ENCODE measurements around the gene GPR143. TPM values are rescaled to one million over a fixed set of nuclear protein-coding genes. Genes with fewer than 3 reads are reported as not detected.
A peak's percentile ranks its signal among the peaks of the same experiment; 100 is the strongest.

Gene GPR143
- total RNA-seq, 2 experiments from 2014 or later = not detected

DNA sequence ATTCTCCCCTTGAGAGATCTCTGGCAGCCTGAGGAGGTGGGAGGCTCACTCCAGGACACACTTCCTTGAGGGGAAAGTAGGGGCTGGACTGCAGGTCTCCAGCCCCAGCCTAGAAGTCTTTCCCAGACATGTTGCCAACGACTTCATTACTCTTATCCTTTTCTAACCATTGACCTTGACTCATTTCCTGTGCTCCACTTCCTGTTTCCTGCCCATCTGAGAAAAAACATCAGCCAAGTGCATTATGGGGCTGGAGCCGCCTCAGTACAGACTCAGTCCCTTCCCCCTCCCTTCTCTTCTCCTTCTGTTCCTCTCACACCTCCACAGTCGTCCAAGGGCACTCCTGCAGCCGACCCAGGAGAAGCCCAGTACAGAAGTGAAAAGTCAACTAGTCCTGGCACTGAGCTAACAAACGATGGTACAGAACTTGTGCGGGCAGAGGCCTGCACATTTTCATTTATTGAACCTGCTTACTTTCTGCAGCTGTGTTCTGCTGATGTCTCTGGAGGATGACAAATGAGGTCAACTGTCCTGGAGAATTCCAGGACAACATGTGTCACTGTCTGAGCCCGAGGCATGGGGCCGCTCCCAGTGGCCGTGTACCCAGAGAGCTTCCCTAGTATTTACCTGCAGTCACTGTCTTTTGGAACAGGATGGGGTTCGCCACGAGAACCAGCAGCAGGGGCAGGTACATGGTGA, 20.1 kb downstream of the GPR143 start:
- H3K4me3 Mint-ChIP-seq = no peak overlapping the region
- DNase-seq = no peak
- H3K27me3 Mint-ChIP-seq = peaks cover 3% of the 10 kb centered on the region
- H3K9me3 Mint-ChIP-seq = peaks cover 6% of the 10 kb centered on the region
- peaks cover 17% of the 10 kb centered on the region for H3K4me1 Mint-ChIP-seq
- peak overlapping the region; percentile 72 for H3K27ac Mint-ChIP-seq
- H3K36me3 Mint-ChIP-seq = peaks cover 6% of the 10 kb centered on the region

DNA sequence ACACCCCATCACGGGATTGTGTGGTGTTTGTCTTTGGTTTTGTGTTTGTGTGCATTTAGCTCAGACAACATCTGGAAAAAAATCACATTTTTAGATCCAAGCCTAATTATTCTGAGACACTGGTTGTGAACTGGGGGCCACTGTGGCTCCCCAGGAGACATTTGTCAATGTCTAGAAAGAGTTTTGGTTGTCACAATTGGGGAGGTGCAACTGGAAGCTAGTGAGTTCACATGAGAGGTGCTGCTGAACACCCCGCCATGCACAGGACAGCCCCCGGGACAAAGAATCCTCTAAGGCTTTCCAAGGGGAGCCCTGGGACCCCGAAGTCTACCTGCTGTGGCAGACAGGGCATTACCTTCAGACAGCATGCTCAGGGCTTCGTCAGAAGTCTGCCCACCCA, 26.5 kb downstream of the GPR143 start:
- no peak overlapping the region for H3K27ac Mint-ChIP-seq
- no peaks in the 10 kb centered on the region for H3K27me3 Mint-ChIP-seq
- DNase-seq = no peak
- no peak overlapping the region for H3K4me3 Mint-ChIP-seq
- H3K36me3 Mint-ChIP-seq = no peaks in the 10 kb centered on the region
- no peaks in the 10 kb centered on the region for H3K9me3 Mint-ChIP-seq
- H3K4me1 Mint-ChIP-seq = no peaks in the 10 kb centered on the region

DNA sequence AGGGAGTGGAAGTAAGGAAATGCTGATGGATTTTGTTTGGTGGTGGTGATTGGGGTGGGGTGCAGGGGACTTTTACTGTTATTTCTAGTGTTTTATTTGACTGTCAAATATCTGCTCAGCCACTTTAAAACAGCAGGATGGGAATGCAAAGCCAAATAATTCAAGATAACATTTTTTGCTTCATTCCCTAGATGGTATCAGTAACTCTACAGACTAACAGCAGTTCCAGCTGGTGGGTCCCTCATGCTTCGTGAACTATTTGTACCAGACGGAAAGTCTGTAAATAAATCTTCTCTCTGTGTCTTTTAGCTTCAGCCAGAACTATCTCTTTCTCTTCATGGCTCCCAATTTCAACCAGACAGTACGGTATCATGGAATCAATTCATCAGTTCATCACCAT, 27.5 kb downstream of the GPR143 start:
- Mint-ChIP-seq H3K4me1 (no peaks in the 10 kb centered on the region), H3K9me3 (no peaks in the 10 kb centered on the region), H3K36me3 (no peaks in the 10 kb centered on the region), H3K4me3 (no peak overlapping the region), H3K27ac (no peak overlapping the region), H3K27me3 (no peaks in the 10 kb centered on the region)
- no peak for DNase-seq

DNA sequence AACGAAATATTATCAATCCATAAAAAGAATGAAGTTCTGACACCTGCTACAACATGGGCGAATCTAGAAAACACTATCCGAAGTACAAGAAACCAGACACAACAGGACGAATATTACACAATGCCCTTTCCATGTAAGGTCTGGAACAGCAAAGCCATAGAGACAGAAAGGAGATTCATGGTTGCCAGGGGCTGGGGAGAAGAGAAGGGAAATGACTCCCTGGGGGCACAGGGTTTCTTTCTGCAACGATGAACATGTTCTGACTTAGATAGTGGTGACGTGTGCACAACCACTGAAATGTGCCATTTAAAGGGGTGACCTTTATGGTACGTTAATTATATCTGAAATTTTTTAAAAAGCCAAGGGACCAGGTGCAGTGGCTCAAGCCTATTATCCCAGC, 28.3 kb downstream of the GPR143 start:
- Mint-ChIP-seq H3K36me3 (no peaks in the 10 kb centered on the region), H3K27ac (no peak overlapping the region), H3K27me3 (no peaks in the 10 kb centered on the region), H3K4me1 (no peaks in the 10 kb centered on the region), H3K9me3 (no peaks in the 10 kb centered on the region), H3K4me3 (no peak overlapping the region)
- no peak for DNase-seq

DNA sequence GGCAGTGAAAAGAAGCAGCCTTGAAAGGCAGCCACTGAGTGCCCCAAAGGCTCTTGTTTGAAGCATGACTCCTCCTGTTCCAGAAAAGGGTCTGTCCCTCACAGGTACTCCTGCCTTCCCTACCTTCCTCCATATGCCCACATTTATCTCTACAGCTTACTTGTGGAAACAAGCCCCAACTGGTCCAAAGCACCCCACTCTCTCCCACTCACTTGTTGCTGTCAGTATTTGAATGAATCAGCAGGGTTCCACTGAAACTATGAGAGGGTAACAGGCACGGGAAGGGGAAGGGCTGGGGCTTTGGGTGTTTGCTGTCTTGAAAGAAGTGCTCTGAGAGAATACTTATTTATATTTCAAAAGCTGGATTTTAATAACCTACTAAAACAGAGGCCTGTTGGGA, 34.9 kb downstream of the GPR143 start:
- no peaks in the 10 kb centered on the region for H3K4me1 Mint-ChIP-seq

DNA sequence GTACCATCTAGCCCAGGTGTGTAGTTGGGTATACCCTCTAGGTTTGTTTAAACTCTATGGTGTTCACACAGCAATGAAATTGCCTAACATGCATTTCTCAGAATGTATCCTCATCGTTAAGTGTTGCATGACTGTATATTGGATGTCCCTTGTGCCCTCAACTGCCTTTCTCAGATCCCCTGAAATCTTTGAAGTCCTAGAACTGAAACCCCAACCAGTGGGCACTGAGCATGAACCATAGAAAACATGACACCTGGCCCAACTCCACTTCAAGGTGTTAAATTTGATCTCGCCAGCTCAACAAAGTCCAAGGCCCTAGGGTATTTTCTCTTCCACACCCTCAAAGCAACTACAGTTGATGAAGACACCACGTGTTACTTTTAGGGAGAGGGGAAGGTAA, 35.6 kb downstream of the GPR143 start:
- Mint-ChIP-seq H3K27ac (no peak overlapping the region), H3K27me3 (no peaks in the 10 kb centered on the region), H3K4me3 (no peak overlapping the region), H3K36me3 (peaks cover 5% of the 10 kb centered on the region), H3K4me1 (no peaks in the 10 kb centered on the region), H3K9me3 (peaks cover 12% of the 10 kb centered on the region)
- DNase-seq = no peak

More for the DNA sequence above, 34.9 kb downstream of the GPR143 start:
- H3K4me3 Mint-ChIP-seq = no peak overlapping the region
- no peaks in the 10 kb centered on the region for H3K27me3 Mint-ChIP-seq
- peaks cover 12% of the 10 kb centered on the region for H3K9me3 Mint-ChIP-seq
- DNase-seq = no peak
- H3K27ac Mint-ChIP-seq = peak overlapping the region; percentile 29
- H3K36me3 Mint-ChIP-seq = peaks cover 5% of the 10 kb centered on the region

DNA sequence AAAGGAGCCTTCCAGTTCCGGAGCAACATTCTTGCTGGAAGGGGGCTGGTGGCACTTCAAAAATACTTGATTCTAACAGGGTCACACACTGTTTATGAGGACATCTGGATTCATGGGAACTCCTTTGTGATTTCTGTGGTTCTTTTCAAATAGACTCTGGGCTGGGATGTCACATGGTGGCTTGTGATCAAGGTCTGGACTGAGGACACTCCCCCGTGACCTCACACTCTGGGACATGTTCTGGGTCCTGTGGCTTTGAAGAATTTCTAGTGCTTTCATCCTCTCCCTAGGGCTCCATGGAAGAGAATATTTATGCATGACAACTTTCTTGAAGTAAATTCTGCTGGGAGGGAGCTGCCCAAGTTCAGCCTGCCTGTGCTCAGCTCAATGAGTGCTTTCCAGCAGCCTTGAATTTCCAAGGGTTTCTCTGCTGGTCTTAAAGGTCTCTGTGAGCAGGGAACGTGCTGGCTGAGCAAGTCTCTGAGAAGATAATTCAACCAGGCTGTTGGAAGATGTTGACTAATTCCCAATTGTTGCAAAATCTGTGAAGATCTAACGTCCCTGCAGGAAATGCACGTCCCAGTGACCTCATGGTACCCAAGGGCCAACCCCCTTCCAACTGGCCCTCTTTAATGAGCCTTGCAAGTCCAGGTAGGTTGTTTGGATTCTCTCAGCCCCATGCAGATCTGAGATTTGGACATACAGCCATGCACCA, 36.3 kb downstream of the GPR143 start:
- no peak overlapping the region for H3K27ac Mint-ChIP-seq
- H3K9me3 Mint-ChIP-seq = peaks cover 12% of the 10 kb centered on the region
- no peak overlapping the region for H3K4me3 Mint-ChIP-seq
- H3K4me1 Mint-ChIP-seq = no peaks in the 10 kb centered on the region
- H3K36me3 Mint-ChIP-seq = peaks cover 5% of the 10 kb centered on the region
- H3K27me3 Mint-ChIP-seq = no peaks in the 10 kb centered on the region
- DNase-seq = no peak

DNA sequence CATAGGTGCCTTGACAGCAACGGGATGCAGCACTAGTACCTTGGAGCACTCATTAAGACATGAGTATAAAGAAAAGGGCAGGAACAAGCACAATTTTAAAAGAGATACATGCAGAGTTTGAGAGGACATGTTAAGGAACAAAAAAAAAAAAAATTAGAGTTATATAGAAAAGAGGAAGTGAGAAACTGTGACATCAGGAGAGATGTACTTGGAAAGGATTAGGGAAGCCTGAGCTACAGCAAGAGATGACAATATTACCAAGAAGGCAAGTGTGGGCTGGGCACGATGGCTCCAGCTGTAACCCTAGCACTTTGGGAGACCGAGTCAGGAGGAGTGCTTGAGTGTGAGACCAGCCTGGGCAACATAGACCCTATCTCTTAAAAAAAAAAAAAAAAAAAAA, 37.4 kb downstream of the GPR143 start:
- peaks cover 5% of the 10 kb centered on the region for H3K36me3 Mint-ChIP-seq
- no peak overlapping the region for H3K4me3 Mint-ChIP-seq
- H3K27me3 Mint-ChIP-seq = no peaks in the 10 kb centered on the region
- no peak overlapping the region for H3K27ac Mint-ChIP-seq
- no peak for DNase-seq
- H3K4me1 Mint-ChIP-seq = no peaks in the 10 kb centered on the region
- peaks cover 13% of the 10 kb centered on the region for H3K9me3 Mint-ChIP-seq

DNA sequence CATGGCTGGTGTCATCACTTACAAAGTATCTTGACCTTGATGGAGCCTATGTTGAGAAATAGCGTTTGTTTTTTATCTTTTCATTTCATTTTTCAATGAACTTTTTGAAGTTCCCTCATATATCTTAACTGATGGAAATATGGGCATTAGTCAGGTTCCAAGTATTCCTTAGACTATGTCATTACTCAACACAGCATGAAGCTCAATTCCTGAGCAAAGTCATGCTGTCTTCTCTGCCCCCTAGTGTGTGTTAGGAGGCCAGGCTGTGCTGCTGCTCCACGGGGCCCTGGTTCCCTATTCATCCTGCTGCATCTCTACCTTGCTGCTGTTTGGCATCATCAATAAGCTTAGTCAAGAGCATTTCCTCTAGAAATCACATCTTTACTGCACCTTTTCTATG, 40.9 kb downstream of the GPR143 start:
- no peak for DNase-seq
- H3K27me3 Mint-ChIP-seq = no peaks in the 10 kb centered on the region
- H3K36me3 Mint-ChIP-seq = peaks cover 30% of the 10 kb centered on the region
- no peak overlapping the region for H3K27ac Mint-ChIP-seq
- H3K4me1 Mint-ChIP-seq = no peaks in the 10 kb centered on the region
- no peak overlapping the region for H3K4me3 Mint-ChIP-seq
- peaks cover 25% of the 10 kb centered on the region for H3K9me3 Mint-ChIP-seq

DNA sequence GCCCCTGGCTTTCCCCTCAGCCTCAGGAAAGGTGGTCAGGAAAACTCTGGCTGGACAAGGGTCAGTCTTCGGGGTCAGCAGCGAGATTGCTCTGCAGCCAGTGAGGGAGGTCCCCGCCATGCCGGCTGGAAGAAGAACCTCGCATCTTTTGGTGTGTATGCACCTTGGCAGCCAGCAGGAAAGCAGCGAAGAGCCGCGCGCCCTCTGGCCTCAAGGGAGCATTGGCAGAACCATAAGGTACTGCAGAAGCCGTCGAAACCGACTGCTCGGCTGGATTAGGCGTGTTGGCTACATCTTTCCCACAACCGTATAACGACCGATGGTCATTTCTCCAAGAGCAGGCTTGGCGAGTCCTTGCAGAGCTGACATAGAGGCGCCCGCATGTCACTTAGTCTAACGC, 48.3 kb downstream of the GPR143 start:
- H3K36me3 Mint-ChIP-seq = peaks cover 60% of the 10 kb centered on the region
- DNase-seq = no peak
- no peaks in the 10 kb centered on the region for H3K4me1 Mint-ChIP-seq
- no peaks in the 10 kb centered on the region for H3K27me3 Mint-ChIP-seq
- peaks cover 11% of the 10 kb centered on the region for H3K9me3 Mint-ChIP-seq
- H3K27ac Mint-ChIP-seq = no peak overlapping the region
- no peak overlapping the region for H3K4me3 Mint-ChIP-seq

DNA sequence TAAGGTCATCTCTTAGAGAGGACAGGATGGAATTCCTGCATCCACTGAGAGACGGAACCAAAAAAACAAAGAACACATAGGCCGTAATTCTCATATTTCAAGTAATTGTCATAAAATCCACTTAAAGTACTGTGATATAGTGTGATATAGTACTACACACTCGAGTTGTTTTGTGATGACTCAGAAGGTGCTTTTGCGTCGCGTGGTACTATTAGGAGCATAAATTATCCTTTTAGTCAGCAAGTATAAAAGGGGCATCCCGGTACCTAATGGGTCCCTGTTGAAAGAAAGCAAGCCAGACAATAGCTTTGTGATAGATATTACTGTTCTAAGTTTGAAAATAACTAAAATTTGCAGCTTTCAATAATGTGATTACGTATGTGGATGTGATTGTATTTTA, 55.3 kb downstream of the GPR143 start:
- Mint-ChIP-seq H3K4me1 (peaks cover 4% of the 10 kb centered on the region), H3K27ac (no peak overlapping the region), H3K36me3 (peaks cover 14% of the 10 kb centered on the region), H3K4me3 (no peak overlapping the region), H3K27me3 (no peaks in the 10 kb centered on the region), H3K9me3 (no peaks in the 10 kb centered on the region)
- DNase-seq = no peak

DNA sequence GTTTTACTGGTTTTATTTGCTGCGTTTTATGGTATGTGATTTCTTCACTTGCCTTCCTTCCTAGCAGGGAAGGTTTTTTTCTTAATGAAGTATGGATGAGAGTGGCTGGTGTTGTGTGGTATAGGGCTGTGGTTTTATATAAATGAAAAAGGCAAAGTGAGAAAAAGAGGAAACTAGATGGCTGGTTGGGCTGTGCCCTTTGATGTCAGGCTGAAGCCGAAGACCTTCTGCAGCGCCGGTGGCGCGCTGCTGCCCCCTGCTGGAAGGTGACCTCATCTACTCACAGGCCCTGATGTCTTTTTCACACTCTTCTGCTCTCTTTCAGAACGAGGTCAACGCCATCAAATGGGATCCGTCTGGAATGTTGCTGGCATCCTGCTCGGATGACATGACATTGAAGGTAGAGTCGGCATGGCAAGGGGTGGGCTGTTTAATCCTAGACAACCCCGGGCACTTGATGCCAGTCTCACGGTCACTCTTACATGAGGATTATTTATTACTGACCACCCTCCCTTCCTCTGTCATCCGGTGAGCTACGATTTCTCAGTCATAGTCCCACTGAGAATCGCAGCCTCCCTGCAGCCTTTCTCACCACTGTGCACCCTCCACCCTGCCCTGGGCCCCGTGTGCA, 56.6 kb downstream of the GPR143 start:
- H3K9me3 Mint-ChIP-seq = no peaks in the 10 kb centered on the region
- no peak overlapping the region for H3K4me3 Mint-ChIP-seq
- peaks cover 4% of the 10 kb centered on the region for H3K4me1 Mint-ChIP-seq
- no peak overlapping the region for H3K27ac Mint-ChIP-seq
- H3K36me3 Mint-ChIP-seq = peaks cover 21% of the 10 kb centered on the region
- peak; percentile 68 for DNase-seq
- H3K27me3 Mint-ChIP-seq = no peaks in the 10 kb centered on the region

DNA sequence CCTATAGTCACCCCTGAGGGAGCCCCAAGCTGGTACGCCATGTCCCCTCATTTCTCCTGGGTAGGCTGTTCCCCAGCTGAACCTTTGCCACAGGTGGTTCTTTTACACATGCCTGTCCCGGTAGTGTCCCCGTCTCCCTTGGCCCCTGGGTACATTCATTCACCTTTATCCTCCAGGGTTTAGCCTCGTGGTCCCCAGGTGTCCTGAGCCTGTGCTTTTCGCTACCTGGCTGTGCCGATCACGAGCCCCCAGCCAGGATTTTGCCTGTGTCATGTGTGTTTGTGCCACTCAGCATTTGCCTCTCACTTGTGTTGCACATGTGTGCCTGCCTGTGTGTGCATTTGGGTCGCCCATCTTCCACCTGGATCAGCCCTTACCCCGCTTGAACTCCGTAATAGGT, 57.6 kb downstream of the GPR143 start:
- no peak for DNase-seq
- no peak overlapping the region for H3K27ac Mint-ChIP-seq
- no peaks in the 10 kb centered on the region for H3K9me3 Mint-ChIP-seq
- H3K4me3 Mint-ChIP-seq = no peak overlapping the region
- peaks cover 26% of the 10 kb centered on the region for H3K36me3 Mint-ChIP-seq
- no peaks in the 10 kb centered on the region for H3K27me3 Mint-ChIP-seq
- H3K4me1 Mint-ChIP-seq = peaks cover 4% of the 10 kb centered on the region

DNA sequence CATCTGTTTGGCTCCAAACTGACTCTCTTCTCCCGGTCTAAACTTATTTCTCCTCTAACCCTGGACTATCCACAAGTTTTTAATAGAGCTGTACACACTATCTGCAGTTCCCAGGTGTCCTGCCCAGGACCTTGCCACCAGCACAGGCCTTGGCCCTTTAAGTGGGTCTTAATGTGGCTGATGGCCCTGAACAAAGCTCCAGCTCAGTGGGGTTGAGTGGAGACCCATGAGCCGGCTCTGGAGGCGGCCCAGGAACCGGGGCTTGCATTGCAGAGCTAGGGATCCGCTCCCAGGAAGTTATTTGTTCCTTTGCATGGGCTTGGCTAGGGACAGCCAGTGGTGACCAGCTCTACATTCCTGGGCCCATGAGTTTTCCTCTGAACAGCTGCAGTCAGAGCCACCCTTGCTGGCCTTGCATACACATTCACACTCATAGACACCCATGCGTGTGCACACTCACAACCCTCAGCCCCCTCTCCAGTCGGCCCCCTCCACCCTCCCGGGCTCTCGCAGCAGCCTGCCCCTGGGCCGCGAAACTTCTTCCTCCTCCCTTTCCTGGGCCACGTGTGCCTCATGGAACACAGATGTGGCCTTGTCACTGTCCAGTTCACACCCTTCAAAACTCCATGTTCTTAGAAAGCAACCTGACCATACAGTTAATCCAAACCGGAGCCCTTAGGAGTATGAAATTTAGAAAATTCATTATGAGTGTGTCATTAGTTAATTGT, 58.2 kb downstream of the GPR143 start:
- no peaks in the 10 kb centered on the region for H3K9me3 Mint-ChIP-seq
- H3K36me3 Mint-ChIP-seq = peaks cover 29% of the 10 kb centered on the region
- no peak overlapping the region for H3K27ac Mint-ChIP-seq
- no peak overlapping the region for H3K4me3 Mint-ChIP-seq
- H3K4me1 Mint-ChIP-seq = peaks cover 4% of the 10 kb centered on the region
- no peak for DNase-seq
- H3K27me3 Mint-ChIP-seq = no peaks in the 10 kb centered on the region

DNA sequence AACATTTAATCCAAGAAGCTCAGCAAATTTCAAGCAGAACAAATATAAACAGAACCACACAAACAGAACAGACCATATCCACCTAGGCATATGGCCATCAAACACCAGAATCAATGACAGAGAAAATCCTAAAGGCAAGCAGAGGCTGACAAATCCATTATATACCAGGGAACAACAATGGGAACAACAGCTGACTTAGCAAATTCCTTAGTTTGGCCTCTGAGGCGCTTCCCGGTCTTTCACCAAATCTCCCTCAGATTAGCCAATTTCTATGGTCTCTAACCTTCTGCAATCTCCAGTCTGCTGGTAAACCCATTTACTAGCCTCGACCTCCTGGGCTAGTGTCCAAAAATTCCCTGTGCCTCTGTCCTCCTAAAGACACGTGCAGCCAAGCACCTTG, 59.2 kb downstream of the GPR143 start:
- Mint-ChIP-seq H3K4me1 (peaks cover 4% of the 10 kb centered on the region), H3K4me3 (no peak overlapping the region), H3K27me3 (no peaks in the 10 kb centered on the region), H3K9me3 (no peaks in the 10 kb centered on the region), H3K36me3 (peaks cover 29% of the 10 kb centered on the region), H3K27ac (no peak overlapping the region)
- DNase-seq = no peak
